ENCODE results near the gene FOXL2NB.
"Not testable (repeated sequence)": the region's sequence is repeated elsewhere in the genome, so short reads cannot be mapped to it uniquely, and the experiment has no call there.

FOXL2NB gene

GRCh38 chr3:138914870-138915502 lies 32.0 kb upstream of the FOXL2NB start:
- H3K36me3 ChIP-seq (ENCODE audit: control insufficient read depth, insufficient read depth, low read length): no peaks in the 10 kb centered on the region
- peak overlapping the region; percentile 59 for H3K9ac ChIP-seq (ENCODE audit: low read length)
- peak overlapping the region; percentile 67 for H3K4me3 ChIP-seq (ENCODE audit: low read length)
- peak overlapping the region; percentile 44 for H3K27ac ChIP-seq (ENCODE audit: low read depth, low read length)
- peaks cover 2% of the 10 kb centered on the region for H3K4me1 ChIP-seq (ENCODE audit: control insufficient read depth, insufficient read depth, low read length)
- H3K27me3 ChIP-seq (ENCODE audit: control insufficient read depth, insufficient read depth, low read length): no peaks in the 10 kb centered on the region

- Histone ChIP-seq H3K4me3 (ENCODE audit: low read length) (peak overlapping the region; percentile 86), H3K27ac (ENCODE audit: low read depth, low read length) (peak overlapping the region; percentile 95), H3K36me3 (ENCODE audit: control insufficient read depth, insufficient read depth, low read length) (no peaks in the 10 kb centered on the region), H3K27me3 (ENCODE audit: control insufficient read depth, insufficient read depth, low read length) (no peaks in the 10 kb centered on the region), H3K4me1 (ENCODE audit: control insufficient read depth, insufficient read depth, low read length) (peaks cover 2% of the 10 kb centered on the region), H3K9ac (ENCODE audit: low read length) (peak overlapping the region; percentile 92)
Measured at GRCh38 chr3:138915503-138916498, 31.2 kb upstream of the FOXL2NB start.

DNA sequence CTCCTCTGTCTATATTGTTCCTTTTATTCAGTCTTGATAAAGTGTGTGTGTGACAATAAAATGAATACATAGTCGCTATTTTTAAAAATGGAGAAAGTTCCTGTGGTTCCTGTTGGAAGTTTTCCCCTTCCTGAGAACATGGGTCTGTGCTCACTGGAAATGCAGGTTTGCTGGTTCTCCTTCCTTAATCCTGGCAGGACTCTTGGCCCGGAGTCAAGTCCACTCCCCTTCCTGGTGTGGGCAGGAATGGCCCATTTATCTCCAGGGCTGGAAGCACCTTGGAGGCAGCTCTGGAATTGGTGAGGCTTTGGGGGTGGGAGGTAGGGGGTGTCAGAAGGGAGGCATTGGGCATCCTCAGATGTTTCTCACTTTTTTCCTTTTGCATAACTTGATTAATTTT lies 30.2 kb upstream of the FOXL2NB start:
- H3K4me1 ChIP-seq (ENCODE audit: control insufficient read depth, insufficient read depth, low read length): peaks cover 2% of the 10 kb centered on the region
- no peak overlapping the region for H3K4me3 ChIP-seq (ENCODE audit: low read length)
- no peak overlapping the region for H3K27ac ChIP-seq (ENCODE audit: low read depth, low read length)
- H3K27me3 ChIP-seq (ENCODE audit: control insufficient read depth, insufficient read depth, low read length): no peaks in the 10 kb centered on the region
- no peaks in the 10 kb centered on the region for H3K36me3 ChIP-seq (ENCODE audit: control insufficient read depth, insufficient read depth, low read length)
- H3K9ac ChIP-seq (ENCODE audit: low read length): no peak overlapping the region

GRCh38 chr3:138919325-138919724 lies 27.7 kb upstream of the FOXL2NB start:
- Histone ChIP-seq H3K27ac (ENCODE audit: low read depth, low read length) (no peak overlapping the region), H3K4me3 (ENCODE audit: low read length) (no peak overlapping the region), H3K27me3 (ENCODE audit: control insufficient read depth, insufficient read depth, low read length) (no peaks in the 10 kb centered on the region), H3K9ac (ENCODE audit: low read length) (no peak overlapping the region), H3K36me3 (ENCODE audit: control insufficient read depth, insufficient read depth, low read length) (no peaks in the 10 kb centered on the region), H3K4me1 (ENCODE audit: control insufficient read depth, insufficient read depth, low read length) (peaks cover 2% of the 10 kb centered on the region)

GRCh38 chr3:138921316-138922292 lies 25.4 kb upstream of the FOXL2NB start:
- no peak overlapping the region for H3K9ac ChIP-seq (ENCODE audit: low read length)

GRCh38 chr3:138922400-138922799 lies 24.6 kb upstream of the FOXL2NB start:
- H3K9ac ChIP-seq (ENCODE audit: low read length); H3K4me3 ChIP-seq (ENCODE audit: low read length); H3K36me3 ChIP-seq (ENCODE audit: control insufficient read depth, insufficient read depth, low read length); H3K27ac ChIP-seq (ENCODE audit: low read depth, low read length); H3K27me3 ChIP-seq (ENCODE audit: control insufficient read depth, insufficient read depth, low read length); H3K4me1 ChIP-seq (ENCODE audit: control insufficient read depth, insufficient read depth, low read length): not testable (repeated sequence)

More at GRCh38 chr3:138921316-138922292, 25.4 kb upstream of the FOXL2NB start:
- Histone ChIP-seq H3K4me1 (ENCODE audit: control insufficient read depth, insufficient read depth, low read length) (no peaks in the 10 kb centered on the region), H3K4me3 (ENCODE audit: low read length) (no peak overlapping the region), H3K27ac (ENCODE audit: low read depth, low read length) (no peak overlapping the region), H3K27me3 (ENCODE audit: control insufficient read depth, insufficient read depth, low read length) (no peaks in the 10 kb centered on the region), H3K36me3 (ENCODE audit: control insufficient read depth, insufficient read depth, low read length) (no peaks in the 10 kb centered on the region)

- Histone ChIP-seq H3K27ac (ENCODE audit: low read depth, low read length) (no peak overlapping the region), H3K27me3 (ENCODE audit: control insufficient read depth, insufficient read depth, low read length) (no peaks in the 10 kb centered on the region), H3K9ac (ENCODE audit: low read length) (no peak overlapping the region), H3K36me3 (ENCODE audit: control insufficient read depth, insufficient read depth, low read length) (no peaks in the 10 kb centered on the region), H3K4me3 (ENCODE audit: low read length) (no peak overlapping the region), H3K4me1 (ENCODE audit: control insufficient read depth, insufficient read depth, low read length) (no peaks in the 10 kb centered on the region)
Measured at GRCh38 chr3:138923531-138923994, 23.5 kb upstream of the FOXL2NB start.

- H3K4me3 ChIP-seq (ENCODE audit: low read length): no peak overlapping the region
Measured at GRCh38 chr3:138928727-138929372, 18.2 kb upstream of the FOXL2NB start.

GRCh38 chr3:138933068-138933668 lies 13.8 kb upstream of the FOXL2NB start:
- no peak overlapping the region for H3K4me3 ChIP-seq (ENCODE audit: low read length)
- no peak overlapping the region for H3K9ac ChIP-seq (ENCODE audit: low read length)
- peaks cover 23% of the 10 kb centered on the region for H3K27me3 ChIP-seq (ENCODE audit: control insufficient read depth, insufficient read depth, low read length)
- no peaks in the 10 kb centered on the region for H3K36me3 ChIP-seq (ENCODE audit: control insufficient read depth, insufficient read depth, low read length)
- no peak overlapping the region for H3K27ac ChIP-seq (ENCODE audit: low read depth, low read length)
- peaks cover 9% of the 10 kb centered on the region for H3K4me1 ChIP-seq (ENCODE audit: control insufficient read depth, insufficient read depth, low read length)

More at GRCh38 chr3:138928727-138929372, 18.2 kb upstream of the FOXL2NB start:
- Histone ChIP-seq H3K9ac (ENCODE audit: low read length) (no peak overlapping the region), H3K27ac (ENCODE audit: low read depth, low read length) (no peak overlapping the region), H3K4me1 (ENCODE audit: control insufficient read depth, insufficient read depth, low read length) (no peaks in the 10 kb centered on the region), H3K36me3 (ENCODE audit: control insufficient read depth, insufficient read depth, low read length) (no peaks in the 10 kb centered on the region), H3K27me3 (ENCODE audit: control insufficient read depth, insufficient read depth, low read length) (no peaks in the 10 kb centered on the region)

- Histone ChIP-seq H3K36me3 (ENCODE audit: control insufficient read depth, insufficient read depth, low read length) (no peaks in the 10 kb centered on the region), H3K4me1 (ENCODE audit: control insufficient read depth, insufficient read depth, low read length) (peaks cover 10% of the 10 kb centered on the region), H3K4me3 (ENCODE audit: low read length) (no peak overlapping the region), H3K9ac (ENCODE audit: low read length) (no peak overlapping the region), H3K27ac (ENCODE audit: low read depth, low read length) (no peak overlapping the region), H3K27me3 (ENCODE audit: control insufficient read depth, insufficient read depth, low read length) (peaks cover 32% of the 10 kb centered on the region)
Measured at GRCh38 chr3:138933981-138934691, 12.9 kb upstream of the FOXL2NB start.

GRCh38 chr3:138935505-138935862 lies 11.5 kb upstream of the FOXL2NB start:
- H3K27me3 ChIP-seq (ENCODE audit: control insufficient read depth, insufficient read depth, low read length): peaks cover 44% of the 10 kb centered on the region
- H3K4me3 ChIP-seq (ENCODE audit: low read length): no peak overlapping the region
- H3K9ac ChIP-seq (ENCODE audit: low read length): no peak overlapping the region
- H3K36me3 ChIP-seq (ENCODE audit: control insufficient read depth, insufficient read depth, low read length): no peaks in the 10 kb centered on the region
- peaks cover 10% of the 10 kb centered on the region for H3K4me1 ChIP-seq (ENCODE audit: control insufficient read depth, insufficient read depth, low read length)
- no peak overlapping the region for H3K27ac ChIP-seq (ENCODE audit: low read depth, low read length)
